ENCODE results near the gene ZER1. TPM values are rescaled to one million over a fixed set of nuclear protein-coding genes. Genes with fewer than 3 reads are reported as not detected.

The ZER1 gene
- total and polyA plus RNA-seq, 2 of the 8 experiments (the other 6 are each of a cell fraction or from before 2014, with no cell fraction given): 20.5 to 26.6 TPM

DNA sequence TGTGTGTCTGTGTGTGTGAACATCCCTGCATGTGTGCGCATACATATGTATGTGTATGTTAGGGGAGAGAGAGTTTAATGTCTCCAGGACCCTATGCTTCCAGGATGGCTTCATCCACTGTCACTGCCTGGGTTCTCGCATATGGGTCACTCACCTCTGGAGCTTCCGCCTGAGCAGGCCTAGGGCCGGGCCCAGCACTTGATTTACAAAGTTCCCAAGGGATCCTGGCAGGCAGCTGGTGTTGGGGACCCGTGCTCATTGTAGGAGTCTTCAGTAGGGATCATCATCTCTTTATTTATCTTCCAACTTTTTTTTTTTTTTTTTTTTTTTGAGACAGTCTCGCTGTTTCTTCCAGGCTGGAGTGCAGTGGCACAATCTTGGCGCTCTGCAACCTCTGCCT lies 28.3 kb upstream of the ZER1 start:
- Histone ChIP-seq H2AK5ac (ENCODE audit: low read depth, low read length) (no peak overlapping the region), H3K4ac (replicated peaks; ENCODE audit: insufficient read length, low read depth, low read length) (no peak overlapping the region), H2BK120ac (replicated peaks; ENCODE audit: low read depth, low read length) (no peak overlapping the region), H3K79me2 (ENCODE audit: control insufficient read depth in 1 of 2, insufficient read depth in 2 of 2, low read length in 2 of 2) (no peaks in the 10 kb centered on the region), H3K14ac (ENCODE audit: insufficient read length) (no peak overlapping the region), H4K8ac (ENCODE audit: extremely low read depth, insufficient read depth, low read length) (no peak overlapping the region), H3K9ac (replicated peaks in 1 of 4; ENCODE audit: extremely low read depth in 1 of 4, low read depth in 3 of 4, low read length in 3 of 4) (no peak overlapping the region), H3K27ac (ENCODE audit: low read depth, low read length) (no peak overlapping the region), H2AFZ (ENCODE audit: low read length) (no peak overlapping the region), H3K27me3 (replicated peaks in 1 of 4; ENCODE audit: control insufficient read depth in 3 of 4, extremely low read depth in 1 of 4, insufficient read depth in 3 of 4, low read length in 3 of 4) (no peaks in the 10 kb centered on the region), H3K4me3 (ENCODE audit: extremely low read depth in 1 of 4, insufficient read depth in 2 of 4, low read depth in 3 of 4, low read length in 4 of 4) (no peak overlapping the region), H3K18ac (ENCODE audit: extremely low read depth, low read length) (no peak overlapping the region), H4K5ac (ENCODE audit: insufficient read length, low read depth, low read length) (no peak overlapping the region), H2BK20ac (ENCODE audit: low read length) (no peak overlapping the region), H4K20me1 (replicated peaks in 1 of 2; ENCODE audit: control insufficient read depth in 1 of 2, insufficient read depth in 2 of 2, low read length in 2 of 2) (no peaks in the 10 kb centered on the region), H2BK15ac (ENCODE audit: low read length) (no peak overlapping the region), H3K23ac (ENCODE audit: insufficient read length) (no peak overlapping the region), H2BK5ac (ENCODE audit: low read depth, low read length) (no peak overlapping the region), H3K56ac (replicated peaks; ENCODE audit: insufficient read length, low read depth, low read length) (no peak overlapping the region), H2BK12ac (ENCODE audit: low read depth, low read length) (no peak overlapping the region), H3K4me2 (ENCODE audit: insufficient read depth in 1 of 2, low read depth in 2 of 2, low read length in 2 of 2) (no peak overlapping the region), H3K36me3 (ENCODE audit: control insufficient read depth in 2 of 4, insufficient read depth in 4 of 4, low read length in 3 of 4) (peaks cover 5 to 15% (median 9%) of the 10 kb centered on the region in 4 experiments; a peak in 7 of 8 replicates), H4K91ac (replicated peaks; ENCODE audit: insufficient read length, low read length) (no peak overlapping the region), H3K4me1 (replicated peaks in 1 of 4; ENCODE audit: control insufficient read depth in 3 of 4, insufficient read depth in 4 of 4, low read length in 3 of 4) (no peaks in the 10 kb centered on the region), H3K23me2 (ENCODE audit: low read depth, low read length) (no peaks in the 10 kb centered on the region), H3K9me3 (ENCODE audit: insufficient read depth in 2 of 2, low read depth in 1 of 2, low read length in 1 of 2) (no peaks in the 10 kb centered on the region), H3K79me1 (ENCODE audit: low read depth, low read length) (no peaks in the 10 kb centered on the region)
- CTCF ChIA-PET (ENCODE audit: partially characterized antibody): no interaction called here
- no peak for DNase-seq (ENCODE audit: low read depth in 1 of 2, low spot score in 2 of 2)
- TF ChIP-seq NANOG (IDR thresholded peaks at IDR 0.05; ENCODE audit: insufficient read depth, low read depth, low read length, poor library complexity, severe bottlenecking) (no peak), BACH1 (IDR thresholded peaks at IDR 0.05; ENCODE audit: low read length) (no peak), TBP (IDR thresholded peaks at IDR 0.05; ENCODE audit: low read depth, low read length) (no peak), RFX5 (IDR thresholded peaks at IDR 0.05; ENCODE audit: borderline replicate concordance, low read depth, low read length) (no peak), SUZ12 (IDR thresholded peaks at IDR 0.05; ENCODE audit: low read length) (no peak), HDAC6 (IDR thresholded peaks at IDR 0.05; ENCODE audit: low read depth, low read length) (no peak), RXRA (IDR thresholded peaks at IDR 0.05; ENCODE audit: insufficient read depth, low read depth, low read length) (no peak)
- TF ChIP-seq, protein P1, sequence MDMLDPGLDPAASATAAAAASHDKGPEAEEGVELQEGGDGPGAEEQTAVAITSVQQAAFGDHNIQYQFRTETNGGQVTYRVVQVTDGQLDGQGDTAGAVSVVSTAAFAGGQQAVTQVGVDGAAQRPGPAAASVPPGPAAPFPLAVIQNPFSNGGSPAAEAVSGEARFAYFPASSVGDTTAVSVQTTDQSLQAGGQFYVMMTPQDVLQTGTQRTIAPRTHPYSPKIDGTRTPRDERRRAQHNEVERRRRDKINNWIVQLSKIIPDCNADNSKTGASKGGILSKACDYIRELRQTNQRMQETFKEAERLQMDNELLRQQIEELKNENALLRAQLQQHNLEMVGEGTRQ (IDR thresholded peaks at IDR 0.05; ENCODE audit: low read length): no peak
- FAIRE-seq: no peak
- WGBS, 2 experiments (ENCODE audit: extremely low coverage in 1 of 2, insufficient coverage in 1 of 2, insufficient read length in 1 of 2, insufficient replicate concordance in 2 of 2, low coverage in 1 of 2, low lambda C conversion rate in 2 of 2, missing lambda C conversion rate in 1 of 2): 89% methylated on average over 7 of the region's 7 CpGs; no CpG with 5 or more reads in 1 of the 2 experiments
- POLR2A ChIA-PET (ENCODE audit: partially characterized antibody): interaction anchor here (1.2 to 1.3 kb wide), 2 partner anchors 48 to 116 kb away, joined by 3 read pairs; no protein-coding TSS in a partner anchor
